ENCODE results near the gene CCDC18.
"Not testable (repeated sequence)": the region's sequence is repeated elsewhere in the genome, so short reads cannot be mapped to it uniquely, and the experiment has no call there.

CCDC18 gene

GRCh38 chr1:93200714-93201113 is 20.2 kb downstream of the CCDC18 start:
- no peak overlapping the region for H3K27ac ChIP-seq
- no peak for TF ChIP-seq CTCF (conservative IDR thresholded peaks at IDR 0.05)

- no peak overlapping the region for H3K27ac ChIP-seq
- no peak for TF ChIP-seq CTCF (conservative IDR thresholded peaks at IDR 0.05)
Observed at GRCh38 chr1:93205892-93206566, 25.5 kb downstream of the CCDC18 start.

GRCh38 chr1:93206567-93206954 is 26.0 kb downstream of the CCDC18 start:
- no peak overlapping the region for H3K27ac ChIP-seq
- no peak for TF ChIP-seq CTCF (conservative IDR thresholded peaks at IDR 0.05)

GRCh38 chr1:93207211-93207610 is 26.7 kb downstream of the CCDC18 start:
- no peak overlapping the region for H3K27ac ChIP-seq
- TF ChIP-seq CTCF (conservative IDR thresholded peaks at IDR 0.05), result no peak

- no peak for TF ChIP-seq CTCF (conservative IDR thresholded peaks at IDR 0.05)
- H3K27ac ChIP-seq, result no peak overlapping the region
Observed at GRCh38 chr1:93215322-93215721, 34.8 kb downstream of the CCDC18 start.

- H3K27ac ChIP-seq, result no peak overlapping the region
- no peak for TF ChIP-seq CTCF (conservative IDR thresholded peaks at IDR 0.05)
Observed at GRCh38 chr1:93219443-93219842, 38.9 kb downstream of the CCDC18 start.

- H3K27ac ChIP-seq, result not testable (repeated sequence)
Observed at GRCh38 chr1:93220716-93221115, 40.2 kb downstream of the CCDC18 start.

GRCh38 chr1:93221913-93222312 is 41.4 kb downstream of the CCDC18 start:
- H3K27ac ChIP-seq, result no peak overlapping the region
- TF ChIP-seq CTCF (conservative IDR thresholded peaks at IDR 0.05), result no peak

Measured in VCaP (cell line).